Parathyroid adenoma (tissue), 2 donors: ENCODE data around the gene SEMA6C.
"Not testable (repeated sequence)": the region's sequence is repeated elsewhere in the genome, so short reads cannot be mapped to it uniquely, and the experiment has no call there.

ENCODE experiments used
- H2AFZ ChIP-seq: fragments of 300-600 bp; sonication (generic); one replicate; pipeline ENCODE4 v1.7.0; 2017; ENCODE audit warnings: antibody characterized with exemption, mild to moderate bottlenecking
- H3K27ac ChIP-seq: fragments of 300-600 bp; sonication (generic); one replicate; pipeline ENCODE4 v1.7.0; 2017
- H3K27me3 ChIP-seq: fragments of 300-600 bp; sonication (generic); one replicate; pipeline ENCODE4 v1.7.0; 2017; ENCODE audit warnings: low read length; ENCODE audit not compliant: control insufficient read depth, insufficient read depth
- H3K36me3 ChIP-seq: fragments of 300-600 bp; sonication (generic); one replicate; pipeline ENCODE4 v1.7.0; 2017; ENCODE audit warnings: low read length; ENCODE audit not compliant: control insufficient read depth, insufficient read depth
- H3K4me1 ChIP-seq: fragments of 300-600 bp; sonication (generic); one replicate; pipeline ENCODE4 v1.7.0; 2017; ENCODE audit warnings: control low read depth
- H3K4me2 ChIP-seq: fragments of 300-600 bp; sonication (generic); one replicate; pipeline ENCODE4 v1.7.0; 2017; ENCODE audit warnings: low read length
- H3K4me3 ChIP-seq: fragments of 300-600 bp; sonication (generic); one replicate; pipeline ENCODE4 v1.7.0; 2017; ENCODE audit warnings: low read depth, low read length
- H3K79me2 ChIP-seq: fragments of 300-600 bp; sonication (generic); one replicate; pipeline ENCODE4 v1.7.0; 2017; ENCODE audit warnings: control low read depth
- H3K9ac ChIP-seq: fragments of 300-600 bp; sonication (generic); one replicate; pipeline ENCODE4 v1.7.0; 2017; ENCODE audit warnings: mild to moderate bottlenecking
- H3K9me3 ChIP-seq: fragments of 300-600 bp; sonication (generic); one replicate; pipeline ENCODE4 v1.7.0; 2017; ENCODE audit warnings: low read length; ENCODE audit not compliant: control insufficient read depth
- CTCF ChIP-seq: fragments of 300-600 bp; sonication (generic); IDR thresholded peaks from one replicate; pipeline ENCODE4 v1.7.0; 2017; ENCODE audit warnings: antibody characterized with exemption, mild to moderate bottlenecking
- donor health status: primary hyperparathyroidism.

The SEMA6C gene

DNA sequence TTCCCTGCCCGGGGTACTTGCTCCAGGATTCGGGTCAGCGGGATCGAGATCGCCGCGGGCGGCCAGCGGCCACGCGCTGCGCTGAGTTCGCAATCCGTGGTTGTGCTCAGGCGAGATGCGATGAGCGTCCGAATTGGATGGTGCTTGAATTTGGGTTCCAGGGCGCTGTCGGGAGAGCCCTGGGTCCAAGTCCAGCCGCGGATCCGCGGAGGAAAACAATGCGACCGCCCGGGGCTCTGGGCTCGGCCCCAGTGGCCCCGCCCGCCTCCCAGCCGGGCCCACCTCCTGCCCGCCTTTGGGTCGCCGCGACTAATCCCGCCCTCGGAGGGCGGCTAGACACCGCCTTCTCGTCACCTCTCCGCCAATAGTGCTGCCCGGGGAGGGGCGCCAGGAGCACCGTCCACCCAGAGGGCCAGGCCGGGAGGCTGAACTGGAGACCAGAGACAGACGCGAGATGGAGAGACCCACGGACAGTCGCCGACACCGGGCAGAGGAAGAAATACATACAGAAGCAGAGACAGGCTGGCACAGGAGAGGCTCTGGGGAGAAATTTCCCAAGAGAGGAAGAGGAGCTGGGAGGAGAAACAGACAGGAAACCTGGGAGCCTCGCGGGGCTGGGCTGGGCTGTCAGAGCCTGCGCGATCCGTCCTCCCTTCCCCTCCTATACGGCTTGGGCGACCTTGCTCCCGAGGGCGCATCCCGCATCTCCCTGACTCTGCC lies at the start of gene SEMA6C:
Gene SEMA6C, minus strand, starts transcription at position 220 of the 720 bp plus-strand sequence. CDS start 4,010 bp downstream, outside the sequence.
- no peak for TF ChIP-seq CTCF
- no peaks in the 10 kb centered on the region for H3K36me3 ChIP-seq
- no peaks in the 10 kb centered on the region for H3K79me2 ChIP-seq
- H3K4me3 ChIP-seq, result peak within 1 kb of the TSS; percentile 61
- H3K4me2 ChIP-seq, result peak within 1 kb of the TSS; percentile 78
- H3K4me1 ChIP-seq, result no peaks in the 10 kb centered on the region
- peak within 1 kb of the TSS; percentile 94 for H2AFZ ChIP-seq
- no peaks in the 10 kb centered on the region for H3K27me3 ChIP-seq
- peak within 1 kb of the TSS; percentile 39 for H3K27ac ChIP-seq
- no peak within 1 kb of the TSS for H3K9ac ChIP-seq
- no peaks in the 10 kb centered on the region for H3K9me3 ChIP-seq

GRCh38 chr1:151194894-151195594 lies 48.6 kb upstream of the SEMA6C start:
- not testable (repeated sequence) for H3K9ac ChIP-seq, H3K4me2 ChIP-seq, H3K9me3 ChIP-seq, H3K27ac ChIP-seq, H3K4me3 ChIP-seq, H3K27me3 ChIP-seq, H3K79me2 ChIP-seq, H2AFZ ChIP-seq, H3K4me1 ChIP-seq, H3K36me3 ChIP-seq

- Histone ChIP-seq H3K27me3 (no peaks in the 10 kb centered on the region), H3K4me1 (peaks cover 3% of the 10 kb centered on the region), H3K4me2 (no peak overlapping the region), H3K27ac (no peak overlapping the region), H2AFZ (no peak overlapping the region), H3K9me3 (no peaks in the 10 kb centered on the region), H3K9ac (no peak overlapping the region), H3K36me3 (no peaks in the 10 kb centered on the region), H3K4me3 (no peak overlapping the region), H3K79me2 (no peaks in the 10 kb centered on the region)
- TF ChIP-seq CTCF, result no peak
These were observed 47.4 kb upstream of the SEMA6C start for GRCh38 chr1:151193856-151194255.

GRCh38 chr1:151193304-151193703 lies 46.9 kb upstream of the SEMA6C start:
- TF ChIP-seq CTCF, result no peak
- Histone ChIP-seq H3K27ac (no peak overlapping the region), H3K4me1 (peaks cover 3% of the 10 kb centered on the region), H3K79me2 (no peaks in the 10 kb centered on the region), H3K9ac (no peak overlapping the region), H3K27me3 (no peaks in the 10 kb centered on the region), H3K9me3 (no peaks in the 10 kb centered on the region), H3K4me3 (no peak overlapping the region), H3K36me3 (no peaks in the 10 kb centered on the region), H3K4me2 (no peak overlapping the region), H2AFZ (no peak overlapping the region)

DNA sequence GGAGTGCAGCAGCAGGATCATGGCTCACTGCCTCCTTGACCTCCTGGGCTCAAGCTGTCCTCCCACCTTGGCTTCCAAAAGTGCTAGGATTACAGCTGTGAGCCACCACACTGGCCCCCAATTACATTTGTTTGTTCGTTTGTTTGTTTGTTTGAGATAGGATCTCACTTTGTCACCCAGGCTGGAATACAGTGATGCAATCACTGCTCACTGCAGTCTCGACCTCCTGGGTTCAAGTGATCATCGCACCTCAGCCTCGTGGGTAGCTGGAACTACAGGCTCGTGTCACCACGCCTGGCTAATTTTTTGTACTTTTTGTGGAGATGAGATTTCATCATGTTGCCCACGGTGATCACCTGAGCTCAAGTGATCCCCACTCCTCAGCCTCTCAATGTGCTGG lies 45.6 kb upstream of the SEMA6C start:
- Histone ChIP-seq H3K79me2 (no peaks in the 10 kb centered on the region), H3K4me1 (no peaks in the 10 kb centered on the region)
- TF ChIP-seq CTCF, result no peak

More for the DNA sequence above, 45.6 kb upstream of the SEMA6C start:
- no peak overlapping the region for H3K4me3 ChIP-seq
- H3K4me2 ChIP-seq, result no peak overlapping the region
- no peak overlapping the region for H2AFZ ChIP-seq
- no peak overlapping the region for H3K9ac ChIP-seq
- H3K27me3 ChIP-seq, result no peaks in the 10 kb centered on the region
- H3K27ac ChIP-seq, result no peak overlapping the region
- no peaks in the 10 kb centered on the region for H3K36me3 ChIP-seq
- H3K9me3 ChIP-seq, result no peaks in the 10 kb centered on the region
